A549 (cell line): Measurements from ENCODE around the gene OOEP. TPM values are rescaled to one million over a fixed set of nuclear protein-coding genes. Genes with fewer than 3 reads are reported as not detected.

Experiments used
- ATAC-seq, 2 experiments: fragments of 200-7000 bp in 1 of 2; fragments of >200 bp in 1 of 2; cut with Nextera tagmentation in 1 of 2; cut with Tn5 transposase in 1 of 2; 3 replicates each; pipeline versions ENCODE4 v1.8.0 to v1.9.1; 2018 to 2020; ENCODE audit warnings: mild to moderate bottlenecking in 1 of 2, moderate library complexity in 1 of 2
- CTCF ChIA-PET: fragments of 300-600 bp; sonication (Branson Sonifier 250); formaldehyde crosslinking; extraction: SDS; loops from one replicate; lab custom pipeline; 2021; ENCODE audit warnings: antibody characterized with exemption, inconsistent platforms; lab: Yijun Ruan, JAX
- POLR2A ChIA-PET: fragments of 350-600 bp; formaldehyde crosslinking; extraction: SDS; loops from one replicate; lab custom pipeline; 2021; ENCODE audit warnings: antibody characterized with exemption, inconsistent platforms; lab: Yijun Ruan, JAX
- DNase-seq, 2 experiments: peaks; one replicate each; pipeline versions ENCODE4 v3.0.0 to v3.0.0-alpha.2; 2011 to 2016; ENCODE audit warnings: low read depth in 1 of 2, low spot score in 1 of 2
- FAIRE-seq: peaks from 2 replicates; lab custom pipeline; 2011; peaks lifted over from hg19 to GRCh38; lab: Jason Lieb, UNC
- H3K27ac ChIP-seq, 2 experiments: fragments of >200 bp; sonication (Bioruptor Twin); formaldehyde crosslinking; 3 replicates each; pipeline ENCODE4 v1.5.1; 2016 to 2017
- H3K4me1 ChIP-seq: fragments of >200 bp; sonication (Bioruptor Twin); formaldehyde crosslinking; 3 replicates; pipeline ENCODE4 v1.6.1; 2016
- H3K4me2 ChIP-seq: fragments of >200 bp; sonication (Bioruptor Twin); formaldehyde crosslinking; 3 replicates; pipeline ENCODE4 v1.6.1; 2016
- H3K4me3 ChIP-seq: fragments of >200 bp; sonication (Bioruptor Twin); formaldehyde crosslinking; 3 replicates; pipeline ENCODE4 v1.5.1; 2016
- H3K9me3 ChIP-seq: fragments of >200 bp; sonication (Bioruptor Twin); formaldehyde crosslinking; 3 replicates; pipeline ENCODE4 v1.6.1; 2016
- ATOH8 ChIP-seq: fragments of 250-450 bp; sonication (Bioruptor Pico); IDR thresholded peaks from 2 replicates; pipeline ENCODE4 v1.5.0; 2020; ENCODE audit warnings: low read depth, mild to moderate bottlenecking, moderate library complexity
- BCL3 ChIP-seq: fragments of >200 bp; sonication (Bioruptor Twin); formaldehyde crosslinking; IDR thresholded peaks from 3 replicates; pipeline ENCODE4 v1.6.1; 2016
- CEBPB ChIP-seq, 2 experiments: fragments of >200 bp in 1 of 2; sonication (Bioruptor Twin) in 1 of 2; formaldehyde crosslinking in 1 of 2; IDR thresholded peaks; 2 replicates each; pipeline ENCODE4 v1.6.1; 2012 to 2016
- CTCF ChIP-seq: fragments of >200 bp; sonication (Bioruptor Twin); formaldehyde crosslinking; IDR thresholded peaks from 3 replicates; pipeline ENCODE4 v1.5.1; 2016
- ELK1 ChIP-seq: fragments of 150-350 bp; IDR thresholded peaks from 2 replicates; pipeline ENCODE4 v1.6.1; 2014; ENCODE audit warnings: low read depth, mild to moderate bottlenecking, low read length
- HOXB13 ChIP-seq: fragments of 250-450 bp; sonication (Bioruptor Pico); IDR thresholded peaks from 2 replicates; pipeline ENCODE4 v1.5.0; 2020; ENCODE audit warnings: low read depth, mild to moderate bottlenecking, moderate library complexity
- JUNB ChIP-seq: fragments of >200 bp; sonication (Bioruptor Twin); formaldehyde crosslinking; IDR thresholded peaks from 2 replicates; pipeline ENCODE4 v1.6.1; 2016
- KDM1A ChIP-seq: fragments of 200-600 bp; sonication (generic); IDR thresholded peaks from 2 replicates; pipeline ENCODE4 v1.6.1; 2016; ENCODE audit warnings: low read depth, mild to moderate bottlenecking
- KDM5A ChIP-seq: fragments of 200-600 bp; sonication (generic); IDR thresholded peaks from 2 replicates; pipeline ENCODE4 v1.6.1; 2016; ENCODE audit warnings: antibody characterized with exemption, mild to moderate bottlenecking
- MAX ChIP-seq: IDR thresholded peaks from 2 replicates; pipeline ENCODE4 v1.6.1; 2012
- MAZ ChIP-seq: fragments of 150-350 bp; IDR thresholded peaks from 2 replicates; pipeline ENCODE4 v1.6.1; 2014; ENCODE audit warnings: antibody characterized with exemption, low read depth, low read length, borderline replicate concordance
- PHF8 ChIP-seq: fragments of 200-600 bp; sonication (generic); IDR thresholded peaks from 2 replicates; pipeline ENCODE4 v1.6.1; 2016; ENCODE audit warnings: low read depth, mild to moderate bottlenecking, antibody characterized with exemption, moderate library complexity, borderline replicate concordance
- POLR2A ChIP-seq: IDR thresholded peaks from 2 replicates; pipeline ENCODE4 v1.6.1; 2012; ENCODE audit warnings: mild to moderate bottlenecking, low read length
- POLR2AphosphoS2 ChIP-seq: conservative IDR thresholded peaks from 2 replicates; pipeline ENCODE4 v1.6.1; 2012; ENCODE audit warnings: low read length, improper control_type of control experiment, inconsistent platforms
- RCOR1 ChIP-seq: fragments of 150-350 bp; IDR thresholded peaks from 2 replicates; pipeline ENCODE4 v1.6.1; 2014; ENCODE audit warnings: antibody characterized with exemption, low read length, low read depth
- REST ChIP-seq: fragments of 200-600 bp; sonication (generic); IDR thresholded peaks from 2 replicates; pipeline ENCODE4 v1.6.1; 2016; ENCODE audit warnings: antibody characterized with exemption, mild to moderate bottlenecking, moderate library complexity
- RNF2 ChIP-seq: fragments of 200-600 bp; sonication (generic); IDR thresholded peaks from 2 replicates; pipeline ENCODE4 v1.6.1; 2016; ENCODE audit warnings: low read depth, mild to moderate bottlenecking, antibody characterized with exemption, moderate library complexity, borderline replicate concordance
- SMC3 ChIP-seq: fragments of >200 bp; sonication (Bioruptor Twin); formaldehyde crosslinking; IDR thresholded peaks from 3 replicates; pipeline ENCODE4 v1.6.1; 2018; ENCODE audit warnings: inconsistent platforms
- WGBS: methylation state at CpG from one replicate; pipeline ENCODE4 v1.1.6; 2017; ENCODE audit errors: missing lambda C conversion rate; 5-methylcytosine and 5-hydroxymethylcytosine counted together
- polyA plus RNA-seq, 4 experiments: library from polyadenylated mRNA; depleted of rRNA in 3 of 4; stranded (reverse); fragments of >200 nt; fragmentation: RNase III in 1 of 4; extraction: RNeasy Plus Mini Kit Qiagen cat#74134 plus additional on column Dnase treatment in 1 of 4; gene quantifications; 2 replicates in 3 of 4; 3 replicates in 1 of 4; pipeline ENCODE4 v1.2.3, GENCODE V29; 2011 to 2017

OOEP gene
- polyA plus RNA-seq, 2 of the 4 experiments (the other 2 are of a cell fraction) = not detected

- ChIA-PET CTCF (interaction anchor here (0.5 kb wide), 1 partner anchor 152 kb away, joined by 3 read pairs; no protein-coding TSS in a partner anchor), POLR2A (no interaction called here)
- no peak overlapping the region for H3K4me3 ChIP-seq
- 80% methylated on average over 9 of the region's 10 CpGs for WGBS
- DNase-seq (no peak), ATAC-seq (no peak), FAIRE-seq (no peak)
- TF ChIP-seq CEBPB (IDR thresholded peaks at IDR 0.05) (no peak), KDM5A (no peak)
- H3K4me1 ChIP-seq = peaks cover 8% of the 10 kb centered on the region; the same call in 2 of the 3 replicates
- H3K4me2 ChIP-seq = no peak overlapping the region
- H3K9me3 ChIP-seq = no peaks in the 10 kb centered on the region
- H3K27ac ChIP-seq = no peak overlapping the region
These were observed 2.8 kb upstream of the OOEP start for GRCh38 chr6:73372516-73372915.

GRCh38 chr6:73371984-73372383 lies 2.3 kb upstream of the OOEP start:
- no peak for FAIRE-seq
- Histone ChIP-seq H3K4me3 (no peak overlapping the region), H3K27ac (no peak overlapping the region), H3K4me1 (peaks cover 8% of the 10 kb centered on the region; the same call in 2 of the 3 replicates), H3K4me2 (no peak overlapping the region), H3K9me3 (no peaks in the 10 kb centered on the region)
- ChIA-PET CTCF (interaction anchor here (1.9 kb wide), 1 partner anchor 17 kb away, joined by 3 read pairs; no protein-coding TSS in a partner anchor), POLR2A (no interaction called here)
- WGBS = 93% methylated on average over 4 of the region's 4 CpGs
- DNase-seq = no peak
- TF ChIP-seq POLR2AphosphoS2 (no peak), MAZ (no peak), HOXB13 (no peak), SMC3 (no peak), KDM5A (no peak), RCOR1 (no peak), JUNB (no peak), BCL3 (no peak)
- ATAC-seq = no peak

GRCh38 chr6:73369157-73369556 lies 540 bp downstream of the OOEP start:
- Histone ChIP-seq H3K9me3 (no peaks in the 10 kb centered on the region), H3K27ac (no peak overlapping the region), H3K4me3 (no peak overlapping the region), H3K4me2 (no peak overlapping the region), H3K4me1 (no peaks in the 10 kb centered on the region)
- no peak for TF ChIP-seq ATOH8 (CRISPR knock-in tag)
- TF ChIP-seq MAX = no peak
- TF ChIP-seq ELK1 = no peak
- TF ChIP-seq MAZ = no peak
- TF ChIP-seq PHF8 = no peak
- TF ChIP-seq HOXB13 = no peak
- no peak for TF ChIP-seq CTCF
- TF ChIP-seq REST = no peak
- TF ChIP-seq KDM1A = no peak
- TF ChIP-seq POLR2A = no peak
- TF ChIP-seq RNF2 = no peak
- ChIA-PET CTCF (no interaction called here), POLR2A (no interaction called here)
- ATAC-seq = no peak
- no peak for FAIRE-seq
- WGBS = 79% methylated on average over 14 of the region's 14 CpGs
- DNase-seq = no peak
